Body of pancreas (tissue), 4 donors: ENCODE results near the gene KIRREL1. TPM values are rescaled to one million over a fixed set of nuclear protein-coding genes. Genes with fewer than 3 reads are reported as not detected.
A peak's percentile ranks its signal among the peaks of the same experiment; 100 is the strongest.

Experiments
- ATAC-seq: fragments of 150-250 bp; one replicate; pipeline ENCODE4 v1.9.1; 2016
- DNase-seq, 4 donors: peaks; one replicate each; pipeline ENCODE4 v3.0.0-alpha.2; 2019
- H3K27ac ChIP-seq, 4 donors: fragments of 200-600 bp; sonication (generic); 1 replicate in 3 of 4; 2 replicates in 1 of 4; pipeline versions ENCODE4 v1.5.1 to v1.6.1; 2016 to 2019; ENCODE audit warnings: mild to moderate bottlenecking in 1 of 4, mixed read lengths in 1 of 4, moderate library complexity in 1 of 4
- H3K27me3 ChIP-seq, 2 donors: fragments of 200-600 bp; sonication (generic); one replicate each; pipeline ENCODE4 v1.6.0; 2016; ENCODE audit warnings: mild to moderate bottlenecking in 1 of 2
- H3K36me3 ChIP-seq, 2 donors: fragments of 200-600 bp; sonication (generic); replicated peaks in 1 of 2; 2 replicates each; pipeline ENCODE4 v1.5.1; 2016; ENCODE audit warnings: low read depth in 2 of 2; ENCODE audit not compliant: insufficient read depth in 1 of 2
- H3K4me1 ChIP-seq: fragments of 200-600 bp; sonication (generic); one replicate; pipeline ENCODE4 v1.6.0; 2016
- H3K4me3 ChIP-seq, 2 donors: fragments of 200-600 bp; sonication (generic); 1 replicate in 1 of 2; 2 replicates in 1 of 2; pipeline ENCODE4 v1.5.1; 2016 to 2019
- H3K9me3 ChIP-seq, 3 donors: fragments of 200-600 bp; sonication (generic); 1 replicate in 2 of 3; 2 replicates in 1 of 3; pipeline ENCODE4 v1.5.1; 2016
- POLR2A ChIP-seq, 3 donors: fragments of 450-650 bp; IDR thresholded peaks; one replicate each; pipeline ENCODE4 v1.6.1; 2016; ENCODE audit warnings: antibody characterized with exemption in 3 of 3, mild to moderate bottlenecking in 2 of 3
- WGBS, 2 donors: methylation state at CpG; one replicate each; pipeline ENCODE4 v1.1.5; 2017; 5-methylcytosine and 5-hydroxymethylcytosine counted together
- intact Hi-C: fragments of 100-400 bp; cut with DNase I; formaldehyde crosslinking; loops from one replicate; pipeline ENCODE4 v1.15.1; 2023
- total RNA-seq, 2 donors: library from RNA; depleted of rRNA; stranded (reverse); fragments of >200 nt; gene quantifications; one replicate each; pipeline ENCODE4 v1.1.0, GENCODE V29; 2016
- TF ChIP-seq, protein P1 (sequence below), 7 experiments: fragments of 450-650 bp in 4 of 7; fragments of 200-600 bp in 3 of 7; sonication (generic) in 3 of 7; IDR thresholded peaks; one replicate each; pipeline ENCODE4 v1.5.1; 2016 to 2019; ENCODE audit warnings: antibody characterized with exemption in 7 of 7

KIRREL1 gene
- total RNA-seq, 2 donors from 2014 or later, result 10.9 to 11.4 TPM

DNA sequence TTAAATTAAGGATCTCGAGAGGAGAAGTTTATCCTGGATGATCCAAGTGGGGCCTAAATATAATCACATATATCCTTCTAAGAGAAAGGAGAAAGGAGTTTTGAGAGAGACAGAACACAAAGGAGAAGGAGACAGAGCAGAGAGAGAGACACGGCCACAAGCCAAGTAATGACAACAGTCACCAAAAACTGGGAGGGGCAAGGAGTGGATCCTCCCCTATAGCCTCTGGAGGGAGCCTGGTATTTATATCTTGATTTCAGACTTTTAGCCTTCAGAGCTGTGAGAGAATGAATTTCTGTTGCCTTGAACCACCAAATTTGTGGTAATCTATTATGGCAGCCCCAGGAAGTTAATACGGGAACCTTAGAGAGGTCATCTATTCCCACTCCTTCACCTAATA, 137.8 kb downstream of the KIRREL1 start:
- Histone ChIP-seq H3K9me3 (no peaks in the 10 kb centered on the region), H3K4me3 (no peak overlapping the region), H3K27me3 (no peaks in the 10 kb centered on the region), H3K4me1 (no peaks in the 10 kb centered on the region), H3K27ac (no peak overlapping the region), H3K36me3 (no peaks in the 10 kb centered on the region)
- ATAC-seq (no peak), DNase-seq (no peak)
- no peak for TF ChIP-seq POLR2A (IDR thresholded peaks at IDR 0.05)
- TF ChIP-seq, protein P1, sequence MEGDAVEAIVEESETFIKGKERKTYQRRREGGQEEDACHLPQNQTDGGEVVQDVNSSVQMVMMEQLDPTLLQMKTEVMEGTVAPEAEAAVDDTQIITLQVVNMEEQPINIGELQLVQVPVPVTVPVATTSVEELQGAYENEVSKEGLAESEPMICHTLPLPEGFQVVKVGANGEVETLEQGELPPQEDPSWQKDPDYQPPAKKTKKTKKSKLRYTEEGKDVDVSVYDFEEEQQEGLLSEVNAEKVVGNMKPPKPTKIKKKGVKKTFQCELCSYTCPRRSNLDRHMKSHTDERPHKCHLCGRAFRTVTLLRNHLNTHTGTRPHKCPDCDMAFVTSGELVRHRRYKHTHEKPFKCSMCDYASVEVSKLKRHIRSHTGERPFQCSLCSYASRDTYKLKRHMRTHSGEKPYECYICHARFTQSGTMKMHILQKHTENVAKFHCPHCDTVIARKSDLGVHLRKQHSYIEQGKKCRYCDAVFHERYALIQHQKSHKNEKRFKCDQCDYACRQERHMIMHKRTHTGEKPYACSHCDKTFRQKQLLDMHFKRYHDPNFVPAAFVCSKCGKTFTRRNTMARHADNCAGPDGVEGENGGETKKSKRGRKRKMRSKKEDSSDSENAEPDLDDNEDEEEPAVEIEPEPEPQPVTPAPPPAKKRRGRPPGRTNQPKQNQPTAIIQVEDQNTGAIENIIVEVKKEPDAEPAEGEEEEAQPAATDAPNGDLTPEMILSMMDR (IDR thresholded peaks at IDR 0.05), result no peak
- intact Hi-C loops, result no loop called here
- 79 to 83% methylated on average over 3 of the region's 3 CpGs for WGBS, 2 donors

DNA sequence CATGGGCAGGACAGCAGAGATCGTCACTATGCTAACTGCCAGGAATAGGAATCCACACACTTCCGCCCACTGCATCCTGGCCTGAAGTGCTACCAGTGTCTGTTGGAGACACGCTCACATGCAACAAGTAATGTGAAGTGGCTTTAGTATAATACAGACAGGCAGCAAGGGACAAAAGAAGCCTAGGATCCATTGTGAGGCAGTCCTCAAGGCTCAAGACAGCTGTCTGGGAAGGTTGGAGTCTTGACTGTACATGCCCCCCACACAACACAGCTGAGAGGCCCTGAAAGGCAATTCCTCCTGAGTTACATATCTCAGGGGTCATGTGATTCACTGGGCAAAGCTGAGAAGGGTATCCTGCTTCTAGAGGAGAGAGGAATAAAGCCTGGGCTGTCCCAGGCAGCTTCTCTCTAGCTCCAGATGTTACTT, 147.3 kb downstream of the KIRREL1 start:
- Histone ChIP-seq H3K27ac (no peak overlapping the region), H3K27me3 (no peaks in the 10 kb centered on the region), H3K9me3 (no peaks in the 10 kb centered on the region), H3K4me3 (no peak overlapping the region), H3K4me1 (peaks cover 7% of the 10 kb centered on the region), H3K36me3 (no peaks in the 10 kb centered on the region)
- TF ChIP-seq, protein P1 (IDR thresholded peaks at IDR 0.05), result no peak
- no peak for TF ChIP-seq POLR2A (IDR thresholded peaks at IDR 0.05)
- 77 to 89% methylated on average over 3 of the region's 3 CpGs for WGBS, 2 donors
- DNase-seq (no peak), ATAC-seq (no peak)
- intact Hi-C loops, result no loop called here

DNA sequence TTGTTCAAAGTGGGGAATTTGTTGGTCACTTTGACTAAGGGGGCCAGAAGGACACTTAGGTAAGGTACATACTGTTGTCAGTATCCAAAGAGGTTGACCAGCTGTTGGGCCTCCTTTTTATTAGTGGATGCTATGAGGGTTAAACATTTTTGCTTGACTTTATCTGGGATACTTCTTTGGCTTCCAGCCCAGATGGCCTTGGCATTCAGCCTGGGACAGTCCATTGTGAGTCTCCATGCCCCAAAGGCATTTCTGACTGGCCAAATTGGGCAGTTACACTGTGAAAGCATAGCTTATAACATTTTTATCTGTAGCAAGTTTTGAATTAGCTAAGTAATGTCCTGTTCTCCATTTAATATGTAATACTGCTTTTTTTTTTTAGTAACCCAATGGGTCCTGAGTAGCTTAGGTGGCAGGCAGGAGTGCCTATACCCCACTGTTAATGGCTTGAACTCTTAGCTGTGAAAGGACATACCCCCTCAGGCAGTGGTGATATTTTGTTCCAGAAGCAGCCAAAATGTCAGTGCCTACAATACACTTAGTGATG, 151.8 kb downstream of the KIRREL1 start:
- no peaks in the 10 kb centered on the region for H3K36me3 ChIP-seq
- DNase-seq (peak; percentile 62 to 78 (median 70)), ATAC-seq (peak; percentile 33)
- peaks cover 25% of the 10 kb centered on the region for H3K4me1 ChIP-seq
- H3K27me3 ChIP-seq, result no peaks in the 10 kb centered on the region
- TF ChIP-seq, protein P1 (IDR thresholded peaks at IDR 0.05), result no peak
- no peak for TF ChIP-seq POLR2A (IDR thresholded peaks at IDR 0.05)
- intact Hi-C loops, result no loop called here
- no peaks in the 10 kb centered on the region for H3K9me3 ChIP-seq
- H3K4me3 ChIP-seq, result no peak overlapping the region
- peak overlapping the region in 3 of 4 donors; percentile 7 to 52 (median 42) for H3K27ac ChIP-seq

DNA sequence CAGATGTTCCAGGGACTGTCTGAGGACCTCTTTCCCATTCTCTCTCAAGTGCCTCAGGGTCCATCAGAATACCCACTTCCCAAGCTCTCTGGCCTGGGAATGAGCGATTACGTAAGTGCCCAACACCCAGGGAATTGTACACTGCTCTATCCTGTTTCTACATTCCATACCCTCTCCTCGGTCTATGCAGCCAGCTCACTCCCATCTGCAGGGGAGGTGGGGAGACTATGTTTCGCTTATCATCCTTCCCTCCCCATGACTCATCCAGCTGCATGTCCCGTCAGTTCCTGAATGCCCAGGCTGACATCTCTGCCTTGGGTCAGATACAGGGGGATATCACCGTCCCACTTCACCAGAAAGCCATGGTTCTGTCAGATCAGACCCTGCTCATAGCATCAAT, 152.7 kb downstream of the KIRREL1 start:
- DNase-seq (no peak), ATAC-seq (no peak)
- peak overlapping the region in 2 of 4 donors; percentile 42 to 52 for H3K27ac ChIP-seq
- intact Hi-C loops, result no loop called here
- 70 to 80% methylated on average over 6 of the region's 6 CpGs for WGBS, 2 donors
- TF ChIP-seq, protein P1 (IDR thresholded peaks at IDR 0.05), result no peak
- no peak for TF ChIP-seq POLR2A (IDR thresholded peaks at IDR 0.05)
- no peak overlapping the region for H3K4me3 ChIP-seq
- peaks cover 26% of the 10 kb centered on the region for H3K4me1 ChIP-seq
- no peaks in the 10 kb centered on the region for H3K27me3 ChIP-seq
- no peaks in the 10 kb centered on the region for H3K36me3 ChIP-seq
- no peaks in the 10 kb centered on the region for H3K9me3 ChIP-seq

DNA sequence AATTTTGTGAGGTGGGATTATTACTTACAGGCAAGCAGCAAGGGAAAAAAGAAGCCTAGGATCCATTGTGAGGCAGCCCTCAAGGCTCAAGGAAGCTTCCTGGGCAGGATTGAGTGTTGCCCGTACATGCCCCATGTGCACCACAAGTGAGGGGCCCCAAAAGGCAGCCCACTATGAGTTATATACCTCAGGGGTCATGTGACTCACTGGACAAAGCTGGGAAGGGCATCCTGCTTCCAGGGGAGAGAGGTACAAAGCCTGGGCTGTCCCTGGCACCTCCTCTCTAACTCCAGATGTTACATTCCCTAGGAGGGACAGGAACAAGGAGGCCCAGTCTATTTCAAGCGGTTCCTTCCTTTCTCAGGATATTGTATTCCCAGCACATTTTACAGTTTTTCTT, 153.3 kb downstream of the KIRREL1 start:
- Histone ChIP-seq H3K27ac (no peak overlapping the region), H3K36me3 (no peaks in the 10 kb centered on the region), H3K4me3 (no peak overlapping the region), H3K4me1 (peaks cover 26% of the 10 kb centered on the region), H3K27me3 (no peaks in the 10 kb centered on the region), H3K9me3 (no peaks in the 10 kb centered on the region)
- ATAC-seq, result no peak
- intact Hi-C loops, result no loop called here
- TF ChIP-seq, protein P1 (IDR thresholded peaks at IDR 0.05), result no peak
- TF ChIP-seq POLR2A (IDR thresholded peaks at IDR 0.05), result no peak
- WGBS, 2 donors, result 73% methylated on average over 1 to 2 of the region's 2 CpGs
- DNase-seq, result no peak
